Endodermal cell (in vitro differentiated cells): ENCODE data around the gene NDST1. TPM values are rescaled to one million over a fixed set of nuclear protein-coding genes. Genes with fewer than 3 reads are reported as not detected.
A peak's percentile ranks its signal among the peaks of the same experiment; 100 is the strongest.

Source experiments
- DNase-seq: peaks from one replicate; pipeline ENCODE4 v3.0.0-alpha.2; 2017
- H3K27ac ChIP-seq: 2 replicates; pipeline ENCODE4 v1.5.1; 2013; ENCODE audit warnings: mild to moderate bottlenecking, low read depth, low read length, moderate library complexity
- H3K27me3 ChIP-seq: 2 replicates; pipeline ENCODE4 v1.6.1; 2013; ENCODE audit warnings: mild to moderate bottlenecking, low read length, moderate library complexity; ENCODE audit not compliant: insufficient read depth, control insufficient read depth, poor library complexity, severe bottlenecking
- H3K36me3 ChIP-seq: 2 replicates; pipeline ENCODE4 v1.7.0; 2013; ENCODE audit warnings: mild to moderate bottlenecking, low read length, moderate library complexity; ENCODE audit not compliant: control insufficient read depth, insufficient read depth
- H3K4me1 ChIP-seq: one replicate; pipeline ENCODE4 v1.7.0; 2013; ENCODE audit warnings: low read length; ENCODE audit not compliant: control insufficient read depth, insufficient read depth
- H3K4me3 ChIP-seq: 2 replicates; pipeline ENCODE4 v1.5.1; 2013; ENCODE audit warnings: mild to moderate bottlenecking, low read length, moderate library complexity
- H3K9ac ChIP-seq: 2 replicates; pipeline ENCODE4 v1.6.1; 2013; ENCODE audit warnings: mild to moderate bottlenecking, low read length, moderate library complexity; ENCODE audit not compliant: poor library complexity, severe bottlenecking; ENCODE audit errors: extremely low read depth
- H3K9me3 ChIP-seq: 2 replicates; pipeline ENCODE4 v1.6.1; 2013; ENCODE audit warnings: mild to moderate bottlenecking, low read length, moderate library complexity; ENCODE audit not compliant: control insufficient read depth
- H3K27ac Mint-ChIP-seq: 2 replicates; pipeline ENCODE4 v1.8.0; 2020; ENCODE audit warnings: mixed read lengths
- H3K27me3 Mint-ChIP-seq: 2 replicates; pipeline ENCODE4 v1.8.0; 2021; ENCODE audit warnings: mild to moderate bottlenecking, mixed read lengths; ENCODE audit not compliant: insufficient read depth
- H3K36me3 Mint-ChIP-seq: 2 replicates; pipeline ENCODE4 v1.8.0; 2020; ENCODE audit warnings: low read depth, mixed read lengths
- H3K4me1 Mint-ChIP-seq: 2 replicates; pipeline ENCODE4 v1.8.0; 2020; ENCODE audit warnings: mixed read lengths
- H3K4me3 Mint-ChIP-seq: 2 replicates; pipeline ENCODE4 v1.8.0; 2020; ENCODE audit warnings: mild to moderate bottlenecking, moderate library complexity, mixed read lengths
- H3K9me3 Mint-ChIP-seq: 2 replicates; pipeline ENCODE4 v1.8.0; 2020; ENCODE audit warnings: mild to moderate bottlenecking, mixed read lengths
- CTCF ChIP-seq: fragments of 200-600 bp; sonication (generic); conservative IDR thresholded peaks from 2 replicates; pipeline ENCODE4 v1.5.0; 2021; ENCODE audit warnings: antibody characterized with exemption, mild to moderate bottlenecking
- WGBS, 2 experiments: methylation state at CpG; one replicate each; pipeline versions ENCODE4 v1.1.5 to v1.1.7; 2013; ENCODE audit warnings: missing lambda C conversion rate in 2 of 2, mixed read lengths in 1 of 2; ENCODE audit not compliant: insufficient coverage in 1 of 2, insufficient read length in 1 of 2; 5-methylcytosine and 5-hydroxymethylcytosine counted together
- total RNA-seq, 2 donors: library from RNA; stranded (reverse); fragmentation: NEBNext Ultra II Directional in 1 of 2; extraction: Animal tissue kit (Norgen Biotek cat#: 25700) in 1 of 2; gene quantifications; 2 replicates in 1 of 2; 3 replicates in 1 of 2; pipeline ENCODE4 v1.2.1, GENCODE V29; 2021

Gene NDST1
- total RNA-seq, 2 donors from 2014 or later: 53.3 to 71.7 TPM

GRCh38 chr5:150530423-150530822 is 22.5 kb downstream of the NDST1 start:
- no peak overlapping the region for H3K9ac ChIP-seq
- no peaks in the 10 kb centered on the region for H3K27me3 ChIP-seq
- Mint-ChIP-seq H3K36me3 (peaks cover 52% of the 10 kb centered on the region), H3K27me3 (no peaks in the 10 kb centered on the region), H3K4me3 (no peak overlapping the region), H3K4me1 (peaks cover 23% of the 10 kb centered on the region), H3K27ac (peak overlapping the region; percentile 69), H3K9me3 (no peaks in the 10 kb centered on the region)
- peaks cover 9% of the 10 kb centered on the region for H3K4me1 ChIP-seq
- no peak for DNase-seq
- H3K27ac ChIP-seq: no peak overlapping the region
- no peaks in the 10 kb centered on the region for H3K9me3 ChIP-seq
- peaks cover 66% of the 10 kb centered on the region for H3K36me3 ChIP-seq
- TF ChIP-seq CTCF: no peak
- WGBS, 2 experiments: 95 to 100% methylated on average over 1 to 2 of the region's 3 CpGs
- H3K4me3 ChIP-seq: no peak overlapping the region

- H3K9me3 ChIP-seq: no peaks in the 10 kb centered on the region
- no peak for TF ChIP-seq CTCF
- Mint-ChIP-seq H3K27me3 (no peaks in the 10 kb centered on the region), H3K4me3 (no peak overlapping the region), H3K9me3 (no peaks in the 10 kb centered on the region), H3K4me1 (peaks cover 17% of the 10 kb centered on the region), H3K27ac (no peak overlapping the region), H3K36me3 (peaks cover 55% of the 10 kb centered on the region)
- no peaks in the 10 kb centered on the region for H3K27me3 ChIP-seq
- no peak for DNase-seq
- H3K4me1 ChIP-seq: peaks cover 9% of the 10 kb centered on the region
- no peak overlapping the region for H3K9ac ChIP-seq
- 94% methylated on average over 9 of the region's 9 CpGs; no CpG with 5 or more reads in 1 of the 2 experiments for WGBS, 2 experiments
- no peak overlapping the region for H3K4me3 ChIP-seq
- H3K36me3 ChIP-seq: peaks cover 71% of the 10 kb centered on the region
- no peak overlapping the region for H3K27ac ChIP-seq
These were observed 23.1 kb downstream of the NDST1 start for GRCh38 chr5:150530951-150531588.

GRCh38 chr5:150531686-150532085 is 23.8 kb downstream of the NDST1 start:
- H3K27ac Mint-ChIP-seq: no peak overlapping the region
- Histone ChIP-seq H3K27ac (no peak overlapping the region), H3K9ac (no peak overlapping the region), H3K36me3 (peaks cover 72% of the 10 kb centered on the region), H3K4me1 (peaks cover 9% of the 10 kb centered on the region), H3K9me3 (peaks cover 4% of the 10 kb centered on the region), H3K27me3 (no peaks in the 10 kb centered on the region), H3K4me3 (no peak overlapping the region)
- peaks cover 58% of the 10 kb centered on the region for H3K36me3 Mint-ChIP-seq
- peaks cover 15% of the 10 kb centered on the region for H3K4me1 Mint-ChIP-seq
- 90 to 94% methylated on average over 7 to 9 of the region's 9 CpGs for WGBS, 2 experiments
- peaks cover under 1% of the 10 kb centered on the region for H3K9me3 Mint-ChIP-seq
- H3K27me3 Mint-ChIP-seq: no peaks in the 10 kb centered on the region
- H3K4me3 Mint-ChIP-seq: no peak overlapping the region
- TF ChIP-seq CTCF: no peak
- no peak for DNase-seq
